HG03064 (cell line): ENCODE measurements around the gene CFAP157.
"Not testable (repeated sequence)": the region's sequence is repeated elsewhere in the genome, so short reads cannot be mapped to it uniquely, and the experiment has no call there.

ENCODE experiments used
- ATAC-seq: cut with Tn5 transposase; IDR thresholded peaks from one replicate; pipeline ENCODE4 v1.9.1; 2021; ENCODE audit warnings: low read depth; ENCODE audit not compliant: unreplicated experiment

The CFAP157 gene

GRCh38 chr9:127756776-127757175, 50.0 kb downstream of the CFAP157 start:
- ATAC-seq = not testable (repeated sequence)

- no peak for ATAC-seq
These were observed 52.1 kb downstream of the CFAP157 start for GRCh38 chr9:127758843-127759242.

GRCh38 chr9:127761061-127761460, 54.3 kb downstream of the CFAP157 start:
- no peak for ATAC-seq

- no peak for ATAC-seq
These were observed 54.7 kb downstream of the CFAP157 start for GRCh38 chr9:127761491-127761956.

- ATAC-seq = no peak
These were observed 55.4 kb downstream of the CFAP157 start for GRCh38 chr9:127762111-127762676.

GRCh38 chr9:127763918-127764384, 57.2 kb downstream of the CFAP157 start:
- ATAC-seq = no peak

- no peak for ATAC-seq
These were observed 58.6 kb downstream of the CFAP157 start for GRCh38 chr9:127765418-127765817.
